GM12892 (cell line): ENCODE measurements around the gene ANKRD11.

ENCODE experiments used
- POLR2A ChIP-seq: IDR thresholded peaks from 2 replicates; pipeline ENCODE4 v1.6.1; 2011; ENCODE audit warnings: low read depth, low read length, control low read depth
- POLR2AphosphoS5 ChIP-seq: IDR thresholded peaks from 2 replicates; pipeline ENCODE4 v1.6.1; 2011; ENCODE audit warnings: low read depth, low read length, control low read depth
- TAF1 ChIP-seq: IDR thresholded peaks from 2 replicates; pipeline ENCODE4 v1.6.1; 2011; ENCODE audit warnings: low read depth, mild to moderate bottlenecking, control low read depth, low read length, borderline replicate concordance

DNA sequence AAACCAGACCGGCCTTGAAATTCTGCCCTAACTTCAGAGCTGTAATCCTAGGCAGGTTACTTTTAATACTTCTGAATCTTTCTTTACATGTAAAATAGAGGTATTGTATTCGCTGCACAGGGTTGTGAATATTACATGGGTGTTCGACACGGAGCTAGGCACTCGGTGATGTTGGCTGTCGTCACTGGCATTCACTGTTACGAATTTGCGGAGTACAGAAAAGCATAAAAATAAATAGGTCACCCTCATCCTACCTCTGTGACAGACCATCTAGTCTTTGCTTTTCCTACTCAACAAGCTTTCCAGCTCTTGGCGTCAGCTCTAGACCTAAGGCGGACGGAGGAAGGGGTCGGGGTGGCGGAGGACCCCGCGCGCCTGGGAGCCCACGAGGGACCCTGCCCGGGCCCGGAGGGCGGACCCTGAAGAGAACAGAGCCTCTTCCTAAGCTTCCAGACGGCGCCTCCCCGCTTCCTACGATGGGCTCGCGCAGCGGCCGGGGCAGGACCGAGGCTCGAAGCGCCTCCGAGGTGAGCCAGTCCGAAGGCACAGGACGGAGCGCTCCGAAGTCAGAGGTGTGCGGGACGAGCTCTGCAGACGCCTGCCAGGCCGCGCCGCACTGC, 17.0 kb upstream of the ANKRD11 start:
- TF ChIP-seq POLR2A: no peak
- no peak for TF ChIP-seq POLR2AphosphoS5
- TF ChIP-seq TAF1: no peak
